ENCODE results near the gene HLA-E.
A peak's percentile ranks its signal among the peaks of the same experiment; 100 is the strongest.
"Not testable (repeated sequence)": the region's sequence is repeated elsewhere in the genome, so short reads cannot be mapped to it uniquely, and the experiment has no call there.

The HLA-E gene

DNA sequence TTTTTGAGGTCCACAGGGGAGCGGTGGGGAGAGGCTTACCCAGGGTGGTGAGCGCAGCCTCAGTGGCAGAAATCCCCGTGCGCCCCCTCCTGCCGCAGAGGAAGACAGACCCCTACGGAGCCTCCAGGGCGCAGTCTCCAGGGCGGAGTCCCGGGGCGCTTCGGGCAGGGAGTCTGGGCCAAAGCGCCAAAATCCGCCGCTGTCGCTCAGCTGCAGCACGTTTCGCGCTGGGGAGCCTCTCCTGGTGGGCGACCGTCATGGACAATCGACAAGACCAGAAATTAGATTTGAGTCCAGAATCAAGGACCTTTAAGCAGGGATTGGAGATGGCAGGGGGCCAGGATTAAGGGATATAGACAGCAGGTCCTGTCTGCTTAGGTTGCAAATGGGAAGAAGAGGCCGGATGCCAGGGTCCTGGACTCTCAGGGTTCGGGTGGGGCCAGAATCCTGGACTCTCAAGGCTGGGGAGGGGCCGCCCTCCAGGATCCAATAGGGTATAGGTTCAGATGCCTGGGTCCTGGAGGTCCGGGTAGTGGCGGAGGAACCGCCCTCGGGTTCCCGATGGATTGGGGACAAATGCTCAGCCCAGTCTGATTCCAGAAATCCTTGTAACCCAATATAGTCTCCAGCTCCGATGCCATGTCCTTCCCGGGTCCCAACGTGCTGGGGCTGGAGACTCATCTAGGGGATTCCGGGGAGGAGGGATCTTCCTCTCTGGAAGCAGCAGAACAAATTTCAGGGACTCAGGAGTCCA, 7.9 kb upstream of the HLA-E start:
- DNase-seq: no peak

GRCh38 chr6:30481965-30482644, 7.2 kb upstream of the HLA-E start:
- DNase-seq: peak; percentile 70

- DNase-seq: no peak
Observed at GRCh38 chr6:30483677-30484279, 5.5 kb upstream of the HLA-E start.

DNA sequence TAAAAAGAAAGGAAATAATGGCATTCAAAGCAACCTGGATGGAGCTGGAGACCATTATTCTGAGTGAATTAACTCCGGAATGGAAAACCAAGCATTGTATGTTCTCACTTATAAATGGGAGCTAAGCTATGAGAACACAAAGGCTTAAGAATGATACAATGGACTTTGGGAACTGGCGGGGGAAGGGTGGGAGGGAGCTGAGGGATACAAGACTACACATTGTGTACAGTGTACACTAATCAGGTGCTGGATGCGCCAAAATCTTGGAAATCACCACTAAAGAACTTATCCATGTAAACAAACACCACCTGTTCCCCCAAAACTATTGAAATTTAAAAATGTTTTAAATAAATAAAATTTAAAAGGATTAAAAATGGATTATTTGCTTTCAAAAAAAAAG, 4.1 kb upstream of the HLA-E start:
- DNase-seq: no peak

GRCh38 chr6:30487926-30488325, 1.4 kb upstream of the HLA-E start:
- DNase-seq: no peak

DNA sequence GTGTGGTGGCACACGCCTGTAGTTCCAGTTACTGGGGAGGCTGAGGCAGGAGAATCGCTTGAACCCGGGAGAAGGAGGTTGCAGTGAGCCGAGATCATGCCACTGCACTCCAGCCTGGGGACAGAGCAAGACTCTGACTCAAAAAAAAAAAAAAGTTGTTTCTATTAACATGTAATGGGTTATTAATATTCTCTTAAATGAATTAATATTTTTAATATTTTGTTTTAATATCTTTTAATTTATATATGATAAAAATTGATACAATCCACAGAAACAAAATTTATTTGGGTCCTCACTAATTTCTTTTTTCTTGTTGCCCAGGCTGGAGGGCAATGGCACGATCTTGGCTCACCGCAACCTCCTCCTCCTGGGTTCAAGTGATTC, 620 bp upstream of the HLA-E start:
- DNase-seq: not testable (repeated sequence)

DNA sequence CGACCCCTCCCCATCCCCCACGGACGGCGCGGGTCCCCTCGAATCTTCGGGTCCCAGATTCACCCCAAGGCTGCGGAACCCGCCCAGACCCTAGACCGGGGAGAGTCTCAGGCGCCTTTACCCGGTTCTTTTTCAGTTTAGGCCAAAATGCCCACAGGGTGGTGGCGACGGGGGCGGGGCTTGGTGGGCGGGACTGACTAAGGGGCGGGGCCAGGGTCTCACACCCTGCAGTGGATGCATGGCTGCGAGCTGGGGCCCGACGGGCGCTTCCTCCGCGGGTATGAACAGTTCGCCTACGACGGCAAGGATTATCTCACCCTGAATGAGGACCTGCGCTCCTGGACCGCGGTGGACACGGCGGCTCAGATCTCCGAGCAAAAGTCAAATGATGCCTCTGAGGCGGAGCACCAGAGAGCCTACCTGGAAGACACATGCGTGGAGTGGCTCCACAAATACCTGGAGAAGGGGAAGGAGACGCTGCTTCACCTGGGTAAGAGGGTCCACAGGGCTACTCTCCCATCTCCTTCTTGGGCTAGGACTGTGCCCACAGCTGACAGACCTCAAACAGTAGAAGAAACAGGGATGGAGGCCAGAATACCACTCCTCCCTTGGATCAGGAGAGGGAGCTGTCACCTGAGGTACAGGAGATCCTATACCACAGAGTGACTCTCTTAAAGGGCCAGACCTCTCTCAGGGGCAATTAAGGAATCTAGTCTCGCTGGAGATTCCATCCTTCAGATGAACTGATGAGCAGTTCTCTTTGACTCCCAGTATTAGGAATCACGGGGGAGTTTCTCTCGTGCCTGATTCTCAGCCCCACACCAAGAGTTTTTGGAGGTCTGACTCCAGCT, 942 bp downstream of the HLA-E start:
- DNase-seq: no peak

DNA sequence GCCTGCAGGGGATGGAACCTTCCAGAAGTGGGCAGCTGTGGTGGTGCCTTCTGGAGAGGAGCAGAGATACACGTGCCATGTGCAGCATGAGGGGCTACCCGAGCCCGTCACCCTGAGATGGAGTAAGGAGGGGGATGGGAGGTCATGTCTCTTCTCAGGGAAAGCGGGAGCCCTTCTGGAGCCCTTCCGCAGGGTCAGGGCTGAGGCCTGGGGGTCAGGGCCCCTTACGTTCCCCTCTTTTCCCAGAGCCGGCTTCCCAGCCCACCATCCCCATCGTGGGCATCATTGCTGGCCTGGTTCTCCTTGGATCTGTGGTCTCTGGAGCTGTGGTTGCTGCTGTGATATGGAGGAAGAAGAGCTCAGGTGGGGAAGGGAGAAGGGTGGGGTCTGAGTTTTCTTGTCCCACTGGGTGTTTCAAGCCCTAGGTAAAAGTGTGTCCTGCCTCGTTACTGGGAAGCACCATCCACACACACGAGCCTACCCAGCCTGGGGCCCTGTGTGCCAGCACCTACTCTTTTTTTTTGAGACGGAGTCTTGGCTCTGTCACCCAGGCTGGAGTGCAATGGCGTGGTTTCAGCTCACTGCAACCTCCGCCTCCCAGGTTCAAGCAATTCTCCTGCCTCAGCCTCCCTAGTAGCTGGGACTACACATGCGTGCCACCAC, 2.1 kb downstream of the HLA-E start:
- DNase-seq: not testable (repeated sequence)

GRCh38 chr6:30491991-30492952, 3.0 kb downstream of the HLA-E start:
- DNase-seq: no peak

- DNase-seq: no peak
Observed at GRCh38 chr6:30493643-30494250, 4.4 kb downstream of the HLA-E start.

DNA sequence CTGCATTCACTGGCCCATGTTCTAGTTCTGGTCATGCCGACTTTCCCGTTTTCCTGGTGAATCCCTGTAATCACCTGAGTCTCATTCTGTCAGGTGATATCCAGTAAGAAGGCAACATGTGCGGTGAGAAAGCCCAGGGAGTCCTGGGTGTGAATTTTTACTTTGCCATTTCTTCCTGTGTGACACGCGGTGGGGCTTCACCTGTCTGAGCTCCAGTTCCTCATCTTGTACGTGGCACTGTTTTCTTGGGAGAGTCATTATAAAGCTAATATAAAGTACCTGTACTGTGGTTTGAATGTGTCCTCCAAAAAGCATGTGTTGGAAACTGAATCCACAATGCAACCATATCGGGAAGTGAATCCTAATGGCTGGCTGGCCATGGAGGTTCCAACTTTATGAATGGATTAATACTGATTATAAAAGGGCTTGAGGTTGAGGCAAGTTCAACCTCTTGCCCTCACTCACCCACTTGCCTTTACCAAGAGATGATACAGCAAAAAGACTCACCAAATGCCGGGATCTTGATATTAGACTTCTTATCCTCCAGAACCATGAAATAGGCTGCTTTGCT, 5.1 kb downstream of the HLA-E start:
- no peak for DNase-seq

DNA sequence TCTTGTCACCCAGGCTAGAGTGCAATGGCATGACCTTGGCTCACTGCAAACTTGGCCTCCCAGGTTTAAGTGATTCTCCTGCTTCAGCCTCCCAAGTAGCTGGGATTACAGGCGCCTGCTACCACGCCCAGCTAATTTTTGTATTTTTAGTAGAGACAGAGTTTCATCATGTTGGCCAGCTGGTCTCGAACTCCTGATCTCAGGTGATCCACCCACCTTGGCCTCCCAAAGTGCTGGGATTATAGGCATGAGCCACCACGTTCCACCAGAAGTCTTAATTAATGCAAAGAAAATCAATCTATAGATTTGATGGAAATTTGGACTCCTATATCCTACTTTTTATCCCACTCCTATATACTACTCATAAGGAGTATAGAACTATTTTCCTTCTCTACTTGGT, 5.8 kb downstream of the HLA-E start:
- not testable (repeated sequence) for DNase-seq

DNA sequence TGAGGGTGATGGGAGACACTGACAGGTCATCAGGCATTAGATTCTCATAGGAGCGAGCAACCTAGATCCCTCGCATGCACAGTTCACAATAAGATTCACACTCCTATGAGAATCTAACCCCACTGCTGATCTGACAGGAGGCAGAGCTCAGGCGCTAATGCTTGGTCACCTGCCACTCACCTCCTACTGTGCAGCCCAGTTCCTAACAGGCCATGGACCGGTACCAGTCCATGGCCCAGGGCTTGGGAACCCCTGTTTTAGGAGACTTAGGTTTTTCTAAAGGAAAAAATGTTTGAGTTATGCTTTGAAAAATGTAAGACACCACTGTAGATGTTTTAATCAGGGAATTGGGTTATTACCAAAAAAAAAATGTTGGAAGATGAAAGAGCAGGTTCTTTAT, 6.7 kb downstream of the HLA-E start:
- DNase-seq: no peak

DNA sequence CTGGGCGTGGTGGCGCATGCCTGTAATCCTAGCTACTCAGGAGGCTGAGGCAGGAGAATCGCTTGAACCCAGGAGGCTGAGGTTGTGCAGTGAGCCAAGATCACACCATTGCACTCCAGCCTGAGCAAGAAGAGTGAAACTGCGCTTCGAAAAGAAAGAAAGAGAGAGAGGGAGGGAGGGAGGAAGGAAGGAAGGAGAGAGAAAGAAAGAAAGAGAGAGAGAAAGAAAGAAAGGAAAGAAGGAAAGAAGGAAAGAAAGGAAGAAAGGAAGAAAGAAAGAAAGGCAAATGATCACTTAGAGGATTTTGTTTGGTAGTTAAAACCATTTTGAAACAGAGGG, 7.9 kb downstream of the HLA-E start:
- DNase-seq: not testable (repeated sequence)

DNA sequence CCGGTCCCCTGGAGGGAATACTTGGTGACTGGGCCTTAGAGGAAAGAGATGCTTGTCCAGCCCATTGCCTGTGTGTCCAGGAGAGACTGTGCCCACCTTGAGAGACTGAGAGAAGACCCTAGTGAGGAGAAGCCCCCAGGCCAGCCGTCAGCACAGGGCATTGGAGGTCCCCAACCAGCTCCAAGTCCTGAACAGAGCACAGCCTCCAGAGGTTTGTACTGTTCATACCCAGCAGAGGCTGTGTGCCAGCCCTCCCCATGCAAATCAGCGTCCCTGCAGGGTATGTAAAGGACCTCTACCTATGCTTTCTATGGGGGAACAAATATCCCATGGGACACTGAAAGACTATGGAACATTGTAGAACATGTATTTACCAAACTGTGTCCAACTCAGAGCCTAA, 8.4 kb downstream of the HLA-E start:
- no peak for DNase-seq

DNA sequence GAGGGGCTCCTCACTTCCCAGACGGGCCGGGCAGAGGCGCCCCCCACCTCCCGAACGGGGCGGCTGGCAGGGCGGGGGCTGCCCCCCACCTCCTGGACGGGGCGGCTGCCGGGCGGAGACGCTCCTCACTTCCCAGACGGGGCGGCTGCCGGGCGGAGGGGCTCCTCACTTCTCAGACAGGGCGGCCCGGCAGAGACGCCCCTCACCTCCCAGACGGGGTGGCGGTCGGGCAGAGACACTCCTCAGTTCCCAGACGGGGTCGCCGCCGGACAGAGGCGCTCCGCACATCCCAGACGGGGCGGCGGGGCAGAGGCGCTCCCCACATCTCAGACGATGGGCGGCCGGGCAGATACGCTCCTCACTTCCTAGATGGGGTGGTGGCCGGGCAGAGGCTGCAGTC, 9.4 kb downstream of the HLA-E start:
- DNase-seq: not testable (repeated sequence)

DNA sequence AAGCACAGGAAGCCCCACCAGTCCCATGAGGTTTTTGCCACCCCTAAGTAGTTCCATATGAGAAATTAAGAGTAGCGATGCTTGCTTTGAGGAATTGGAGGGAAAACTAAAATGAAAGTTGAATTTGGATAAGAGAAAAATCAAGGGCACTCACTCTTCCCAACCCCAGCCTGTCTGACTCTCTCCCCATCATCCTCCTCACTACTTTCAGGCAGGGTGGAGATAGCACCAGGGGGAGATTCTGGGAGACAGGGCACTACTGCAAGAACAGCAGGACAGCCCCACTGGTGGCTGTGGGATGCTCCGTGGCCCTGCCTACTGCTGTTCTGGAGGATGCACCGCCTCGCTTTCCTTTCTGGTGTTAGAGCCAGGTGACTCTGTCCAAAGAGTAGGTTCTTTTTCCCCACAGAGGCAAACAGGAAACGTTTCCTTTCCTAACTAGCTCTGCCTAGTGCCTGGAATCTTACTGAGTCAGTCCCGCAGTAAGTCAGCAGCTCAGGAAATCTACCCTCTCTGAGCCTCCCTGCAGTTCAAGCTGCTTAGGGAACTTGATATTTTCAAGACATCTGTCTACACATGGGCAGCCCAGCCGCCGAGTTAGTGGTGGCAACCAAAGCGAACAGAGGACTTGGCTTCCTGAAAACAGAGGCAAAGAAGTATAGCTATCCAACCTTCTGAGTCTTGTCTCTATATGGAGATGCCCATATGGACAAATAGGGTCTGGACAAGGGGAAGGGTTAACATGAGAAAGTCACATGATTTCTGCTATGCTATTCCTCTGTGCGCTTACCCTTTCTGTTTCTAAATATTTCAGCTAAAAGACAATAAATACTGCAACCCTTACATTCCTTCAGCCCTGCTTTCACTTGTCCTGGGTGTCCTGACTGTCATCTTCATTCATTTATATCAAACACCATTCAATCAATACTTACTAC, 11.4 kb downstream of the HLA-E start:
- peak; percentile 71 for DNase-seq

GRCh38 chr6:30507849-30508827, 18.8 kb downstream of the HLA-E start:
- no peak for DNase-seq

Measured in 8988T (cell line).